ENCODE results near the gene RND1. TPM values are rescaled to one million over a fixed set of nuclear protein-coding genes. Genes with fewer than 3 reads are reported as not detected.
A peak's percentile ranks its signal among the peaks of the same experiment; 100 is the strongest.

The RND1 gene
- total RNA-seq, 1 experiment from 2014 or later, result 2.7 TPM

GRCh38 chr12:48854488-48854887 lies 11.2 kb downstream of the RND1 start:
- POLR2A ChIA-PET (ENCODE audit: unreplicated experiment), result no interaction called here
- CTCF ChIA-PET, result no interaction called here
- H3K9me3 ChIP-seq (ENCODE audit: insufficient read depth, low read depth), result no peaks in the 10 kb centered on the region

GRCh38 chr12:48852734-48853688 lies 12.7 kb downstream of the RND1 start:
- Histone ChIP-seq H3K27ac (no peak overlapping the region), H3K4me3 (peak overlapping the region; percentile 68), H4K20me1 (ENCODE audit: insufficient read depth) (peaks cover 15% of the 10 kb centered on the region), H3K36me3 (ENCODE audit: low read depth) (no peaks in the 10 kb centered on the region), H3K9me3 (ENCODE audit: insufficient read depth, low read depth) (no peaks in the 10 kb centered on the region), H3K27me3 (ENCODE audit: insufficient read depth, low read depth) (no peaks in the 10 kb centered on the region), H3K9me2 (ENCODE audit: insufficient read depth) (no peaks in the 10 kb centered on the region), H3K79me2 (ENCODE audit: low read depth) (peaks cover 37% of the 10 kb centered on the region), H3K4me2 (peak overlapping the region; percentile 92), H3K4me1 (replicated peaks; ENCODE audit: insufficient read depth) (peaks cover 19% of the 10 kb centered on the region), H3F3A (ENCODE audit: insufficient read depth, low read depth) (peaks cover 7% of the 10 kb centered on the region; the same call in 1 of the 2 replicates), H2AFZ (peak overlapping the region; percentile 78)
- ChIA-PET CTCF (interaction anchor here (0.5 to 1.7 kb wide), 15 partner anchors 13 to 495 kb away, joined by 3 to 19 read pairs (median 4); partner anchors contain the start of gene RND1), POLR2A (ENCODE audit: unreplicated experiment) (interaction anchor here (0.6 to 0.9 kb wide), 6 partner anchors 17 to 590 kb away, joined by 3 to 13 read pairs (median 4); partner anchors contain the start of gene FKBP11)
- TF ChIP-seq EZH2 (IDR thresholded peaks at IDR 0.05; ENCODE audit: low read depth) (no peak), CTCF (conservative IDR thresholded peaks at IDR 0.05) (peak; percentile 95)
- intact Hi-C loops (cut with micrococcal nuclease; ENCODE audit: unreplicated experiment), result loop anchor here (1.0 to 5.0 kb wide), 5 partner anchors 36 to 142 kb away; partner anchors contain the start of genes CACNB3 and WNT1
- BruUV-seq (replicated peaks), result no TSS peak
- DNase-seq, result peak; percentile 77 to 80

More at GRCh38 chr12:48854488-48854887, 11.2 kb downstream of the RND1 start:
- Histone ChIP-seq H4K20me1 (ENCODE audit: insufficient read depth) (peaks cover 11% of the 10 kb centered on the region), H3K4me3 (no peak overlapping the region), H3F3A (ENCODE audit: insufficient read depth, low read depth) (peaks cover 7% of the 10 kb centered on the region; the same call in 1 of the 2 replicates), H3K27me3 (ENCODE audit: insufficient read depth, low read depth) (no peaks in the 10 kb centered on the region), H3K79me2 (ENCODE audit: low read depth) (peaks cover 24% of the 10 kb centered on the region), H3K36me3 (ENCODE audit: low read depth) (no peaks in the 10 kb centered on the region), H3K4me2 (no peak overlapping the region), H3K27ac (no peak overlapping the region), H3K9me2 (ENCODE audit: insufficient read depth) (no peaks in the 10 kb centered on the region), H2AFZ (no peak overlapping the region), H3K4me1 (replicated peaks; ENCODE audit: insufficient read depth) (peaks cover 19% of the 10 kb centered on the region)
- TF ChIP-seq CTCF (conservative IDR thresholded peaks at IDR 0.05) (no peak), EZH2 (IDR thresholded peaks at IDR 0.05; ENCODE audit: low read depth) (no peak)
- intact Hi-C loops (cut with micrococcal nuclease; ENCODE audit: unreplicated experiment), result loop anchor here (5.0 kb wide), 2 partner anchors 37 to 123 kb away; partner anchors contain the start of genes CACNB3 and WNT1
- no peak for DNase-seq
- BruUV-seq (replicated peaks), result no TSS peak

Measured in PC-9 (cell line).